ENCODE results near the gene PIK3R5.
"Not testable (repeated sequence)": the region's sequence is repeated elsewhere in the genome, so short reads cannot be mapped to it uniquely, and the experiment has no call there.

Gene PIK3R5

GRCh38 chr17:8985054-8985701, 19.7 kb upstream of the PIK3R5 start:
- Histone ChIP-seq H2AFZ (ENCODE audit: low read depth, low read length, severe bottlenecking) (no peak overlapping the region), H3K27ac (ENCODE audit: low read depth, low read length) (no peak overlapping the region), H3K79me2 (ENCODE audit: insufficient read depth, low read length) (no peaks in the 10 kb centered on the region)

GRCh38 chr17:8984225-8984624, 18.7 kb upstream of the PIK3R5 start:
- H3K4me2 ChIP-seq (ENCODE audit: low read depth, low read length, poor library complexity, severe bottlenecking); H3F3A ChIP-seq (ENCODE audit: insufficient read depth); H3K27me3 ChIP-seq (ENCODE audit: low read length); H2AFZ ChIP-seq (ENCODE audit: low read depth, low read length, severe bottlenecking); H3K9me2 ChIP-seq (replicated peaks; ENCODE audit: insufficient read depth, low read length); H3K36me3 ChIP-seq (ENCODE audit: low read length); H3K9ac ChIP-seq (ENCODE audit: low read length); H3K9me3 ChIP-seq (ENCODE audit: insufficient read depth, low read length); H4K20me1 ChIP-seq (ENCODE audit: low read depth, low read length); H3K79me2 ChIP-seq (ENCODE audit: insufficient read depth, low read length); H3K27ac ChIP-seq (ENCODE audit: low read depth, low read length); H3K4me3 ChIP-seq (ENCODE audit: insufficient read depth, low read length, poor library complexity, severe bottlenecking): not testable (repeated sequence)

More at GRCh38 chr17:8985054-8985701, 19.7 kb upstream of the PIK3R5 start:
- H3K9me3 ChIP-seq (ENCODE audit: insufficient read depth, low read length) = no peaks in the 10 kb centered on the region
- peak overlapping the region; percentile 4 for H3K4me2 ChIP-seq (ENCODE audit: low read depth, low read length, poor library complexity, severe bottlenecking)
- TF ChIP-seq, protein P1, sequence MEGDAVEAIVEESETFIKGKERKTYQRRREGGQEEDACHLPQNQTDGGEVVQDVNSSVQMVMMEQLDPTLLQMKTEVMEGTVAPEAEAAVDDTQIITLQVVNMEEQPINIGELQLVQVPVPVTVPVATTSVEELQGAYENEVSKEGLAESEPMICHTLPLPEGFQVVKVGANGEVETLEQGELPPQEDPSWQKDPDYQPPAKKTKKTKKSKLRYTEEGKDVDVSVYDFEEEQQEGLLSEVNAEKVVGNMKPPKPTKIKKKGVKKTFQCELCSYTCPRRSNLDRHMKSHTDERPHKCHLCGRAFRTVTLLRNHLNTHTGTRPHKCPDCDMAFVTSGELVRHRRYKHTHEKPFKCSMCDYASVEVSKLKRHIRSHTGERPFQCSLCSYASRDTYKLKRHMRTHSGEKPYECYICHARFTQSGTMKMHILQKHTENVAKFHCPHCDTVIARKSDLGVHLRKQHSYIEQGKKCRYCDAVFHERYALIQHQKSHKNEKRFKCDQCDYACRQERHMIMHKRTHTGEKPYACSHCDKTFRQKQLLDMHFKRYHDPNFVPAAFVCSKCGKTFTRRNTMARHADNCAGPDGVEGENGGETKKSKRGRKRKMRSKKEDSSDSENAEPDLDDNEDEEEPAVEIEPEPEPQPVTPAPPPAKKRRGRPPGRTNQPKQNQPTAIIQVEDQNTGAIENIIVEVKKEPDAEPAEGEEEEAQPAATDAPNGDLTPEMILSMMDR (IDR thresholded peaks at IDR 0.05; ENCODE audit: insufficient read depth, low read length, poor library complexity, severe bottlenecking) = no peak
- no peak for TF ChIP-seq EZH2phosphoT487 (conservative IDR thresholded peaks at IDR 0.05; ENCODE audit: low read length)
- H3F3A ChIP-seq (ENCODE audit: insufficient read depth) = no peaks in the 10 kb centered on the region
- H3K36me3 ChIP-seq (ENCODE audit: low read length) = no peaks in the 10 kb centered on the region
- no peaks in the 10 kb centered on the region for H3K27me3 ChIP-seq (ENCODE audit: low read length)
- no peak overlapping the region for H3K9ac ChIP-seq (ENCODE audit: low read length)
- no peaks in the 10 kb centered on the region for H3K9me2 ChIP-seq (replicated peaks; ENCODE audit: insufficient read depth, low read length)
- H3K4me3 ChIP-seq (ENCODE audit: insufficient read depth, low read length, poor library complexity, severe bottlenecking) = no peak overlapping the region
- no peaks in the 10 kb centered on the region for H4K20me1 ChIP-seq (ENCODE audit: low read depth, low read length)

- Histone ChIP-seq H2AFZ (ENCODE audit: low read depth, low read length, severe bottlenecking) (no peak overlapping the region), H3K9me2 (replicated peaks; ENCODE audit: insufficient read depth, low read length) (no peaks in the 10 kb centered on the region), H3F3A (ENCODE audit: insufficient read depth) (no peaks in the 10 kb centered on the region), H3K27me3 (ENCODE audit: low read length) (no peaks in the 10 kb centered on the region), H3K27ac (ENCODE audit: low read depth, low read length) (no peak overlapping the region), H3K36me3 (ENCODE audit: low read length) (no peaks in the 10 kb centered on the region), H3K9me3 (ENCODE audit: insufficient read depth, low read length) (no peaks in the 10 kb centered on the region), H3K79me2 (ENCODE audit: insufficient read depth, low read length) (no peaks in the 10 kb centered on the region), H3K9ac (ENCODE audit: low read length) (no peak overlapping the region), H3K4me2 (ENCODE audit: low read depth, low read length, poor library complexity, severe bottlenecking) (no peak overlapping the region), H3K4me3 (ENCODE audit: insufficient read depth, low read length, poor library complexity, severe bottlenecking) (no peak overlapping the region), H4K20me1 (ENCODE audit: low read depth, low read length) (no peaks in the 10 kb centered on the region)
- TF ChIP-seq, protein P1 (IDR thresholded peaks at IDR 0.05; ENCODE audit: insufficient read depth, low read length, poor library complexity, severe bottlenecking) = no peak
- no peak for TF ChIP-seq EZH2phosphoT487 (conservative IDR thresholded peaks at IDR 0.05; ENCODE audit: low read length)
Measured at GRCh38 chr17:8981443-8981842, 15.9 kb upstream of the PIK3R5 start.

DNA sequence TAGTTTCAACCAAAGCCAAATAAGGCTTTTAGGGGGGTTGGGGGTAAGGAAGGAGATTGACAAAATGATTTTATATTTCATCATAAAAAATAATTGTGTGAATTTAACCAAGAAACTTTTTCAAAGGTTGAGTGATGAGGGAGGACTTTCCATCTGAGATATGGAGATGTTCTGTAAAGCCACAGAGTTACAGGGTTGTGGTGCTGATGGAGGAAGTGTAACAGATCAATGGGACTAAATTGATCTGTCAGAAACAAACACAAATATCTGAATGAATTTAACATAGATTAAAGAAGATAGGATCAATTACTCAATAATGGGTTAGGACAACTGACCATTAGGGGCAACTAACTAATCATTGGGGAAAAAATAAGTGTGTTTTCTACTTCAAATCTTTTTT, 14.2 kb upstream of the PIK3R5 start:
- H3K27ac ChIP-seq (ENCODE audit: low read depth, low read length) = no peak overlapping the region
- H3K9ac ChIP-seq (ENCODE audit: low read length) = no peak overlapping the region
- H4K20me1 ChIP-seq (ENCODE audit: low read depth, low read length) = no peaks in the 10 kb centered on the region
- H3F3A ChIP-seq (ENCODE audit: insufficient read depth) = no peaks in the 10 kb centered on the region
- no peaks in the 10 kb centered on the region for H3K9me2 ChIP-seq (replicated peaks; ENCODE audit: insufficient read depth, low read length)
- H3K27me3 ChIP-seq (ENCODE audit: low read length) = no peaks in the 10 kb centered on the region
- H3K79me2 ChIP-seq (ENCODE audit: insufficient read depth, low read length) = no peaks in the 10 kb centered on the region
- no peak overlapping the region for H2AFZ ChIP-seq (ENCODE audit: low read depth, low read length, severe bottlenecking)
- no peaks in the 10 kb centered on the region for H3K9me3 ChIP-seq (ENCODE audit: insufficient read depth, low read length)
- no peak overlapping the region for H3K4me3 ChIP-seq (ENCODE audit: insufficient read depth, low read length, poor library complexity, severe bottlenecking)
- no peaks in the 10 kb centered on the region for H3K36me3 ChIP-seq (ENCODE audit: low read length)
- TF ChIP-seq EZH2phosphoT487 (conservative IDR thresholded peaks at IDR 0.05; ENCODE audit: low read length) = no peak
- TF ChIP-seq, protein P1 (IDR thresholded peaks at IDR 0.05; ENCODE audit: insufficient read depth, low read length, poor library complexity, severe bottlenecking) = no peak
- no peak overlapping the region for H3K4me2 ChIP-seq (ENCODE audit: low read depth, low read length, poor library complexity, severe bottlenecking)

All from SU-DHL-6 (cell line).